Muscle layer of duodenum (tissue), 2 donors: ENCODE results near the gene ZNF182.
"Not testable (repeated sequence)": the region's sequence is repeated elsewhere in the genome, so short reads cannot be mapped to it uniquely, and the experiment has no call there.

Experiments
- H3K27ac ChIP-seq: one replicate; pipeline ENCODE4 v1.7.0; 2013; ENCODE audit warnings: mild to moderate bottlenecking, low read length
- H3K27me3 ChIP-seq: one replicate; pipeline ENCODE4 v1.7.0; 2013; ENCODE audit warnings: low read depth, mild to moderate bottlenecking, control low read depth, low read length
- H3K36me3 ChIP-seq, 2 donors: one replicate each; pipeline ENCODE4 v1.7.0; 2013; ENCODE audit warnings: low read length in 2 of 2, control low read depth in 1 of 2, mild to moderate bottlenecking in 1 of 2; ENCODE audit not compliant: insufficient read depth in 2 of 2, control insufficient read depth in 1 of 2
- H3K4me1 ChIP-seq, 2 donors: one replicate each; pipeline ENCODE4 v1.7.0; 2013; ENCODE audit warnings: low read length in 2 of 2, mild to moderate bottlenecking in 2 of 2, control low read depth in 1 of 2, moderate library complexity in 1 of 2; ENCODE audit not compliant: insufficient read depth in 2 of 2, control insufficient read depth in 1 of 2
- H3K4me3 ChIP-seq, 2 donors: one replicate each; pipeline ENCODE4 v1.7.0; 2013; ENCODE audit warnings: low read length in 2 of 2, low read depth in 1 of 2, mild to moderate bottlenecking in 1 of 2
- H3K9me3 ChIP-seq, 2 donors: one replicate each; pipeline ENCODE4 v1.7.0; 2013; ENCODE audit warnings: low read length in 2 of 2, control low read depth in 1 of 2, mild to moderate bottlenecking in 1 of 2; ENCODE audit not compliant: control insufficient read depth in 1 of 2
- donor health status: healthy.

Gene ZNF182

GRCh38 chrX:48003758-48004457 lies at the start of gene ZNF182:
Gene ZNF182 (minus strand): TSS chrX:48003989. CDS start chrX:48002609, 1,380 bp downstream.
- H3K27ac ChIP-seq = peak within 1 kb of the TSS; percentile 80
- peaks cover 0 to 5% of the 10 kb centered on the region in 2 donors for H3K4me1 ChIP-seq
- no peaks in the 10 kb centered on the region for H3K27me3 ChIP-seq
- peak within 1 kb of the TSS; percentile 71 to 83 for H3K4me3 ChIP-seq
- H3K36me3 ChIP-seq = no peaks in the 10 kb centered on the region
- no peaks in the 10 kb centered on the region for H3K9me3 ChIP-seq

DNA sequence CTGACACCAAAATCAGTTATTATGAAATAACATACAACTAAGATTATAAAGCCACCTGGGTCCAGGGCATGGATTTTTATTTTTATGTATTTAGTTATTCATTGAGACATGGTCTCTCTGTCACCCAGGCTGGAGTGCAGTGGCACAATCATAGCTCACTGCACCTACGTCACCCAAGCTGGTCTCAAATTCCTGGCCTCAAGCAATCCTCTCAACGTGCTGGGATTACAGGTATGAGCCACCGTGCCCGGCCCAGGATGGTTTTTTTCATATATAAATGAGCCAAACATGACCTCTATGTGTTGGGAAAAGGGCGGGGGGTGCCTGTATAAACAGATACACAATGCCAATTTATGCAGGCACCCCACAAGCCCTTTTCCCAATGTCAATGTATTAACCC lies 43.1 kb upstream of the ZNF182 start:
- H3K9me3 ChIP-seq = no peaks in the 10 kb centered on the region
- no peaks in the 10 kb centered on the region for H3K27me3 ChIP-seq
- H3K27ac ChIP-seq = no peak overlapping the region
- H3K4me3 ChIP-seq = no peak overlapping the region
- H3K36me3 ChIP-seq = no peaks in the 10 kb centered on the region
- H3K4me1 ChIP-seq = no peaks in the 10 kb centered on the region

DNA sequence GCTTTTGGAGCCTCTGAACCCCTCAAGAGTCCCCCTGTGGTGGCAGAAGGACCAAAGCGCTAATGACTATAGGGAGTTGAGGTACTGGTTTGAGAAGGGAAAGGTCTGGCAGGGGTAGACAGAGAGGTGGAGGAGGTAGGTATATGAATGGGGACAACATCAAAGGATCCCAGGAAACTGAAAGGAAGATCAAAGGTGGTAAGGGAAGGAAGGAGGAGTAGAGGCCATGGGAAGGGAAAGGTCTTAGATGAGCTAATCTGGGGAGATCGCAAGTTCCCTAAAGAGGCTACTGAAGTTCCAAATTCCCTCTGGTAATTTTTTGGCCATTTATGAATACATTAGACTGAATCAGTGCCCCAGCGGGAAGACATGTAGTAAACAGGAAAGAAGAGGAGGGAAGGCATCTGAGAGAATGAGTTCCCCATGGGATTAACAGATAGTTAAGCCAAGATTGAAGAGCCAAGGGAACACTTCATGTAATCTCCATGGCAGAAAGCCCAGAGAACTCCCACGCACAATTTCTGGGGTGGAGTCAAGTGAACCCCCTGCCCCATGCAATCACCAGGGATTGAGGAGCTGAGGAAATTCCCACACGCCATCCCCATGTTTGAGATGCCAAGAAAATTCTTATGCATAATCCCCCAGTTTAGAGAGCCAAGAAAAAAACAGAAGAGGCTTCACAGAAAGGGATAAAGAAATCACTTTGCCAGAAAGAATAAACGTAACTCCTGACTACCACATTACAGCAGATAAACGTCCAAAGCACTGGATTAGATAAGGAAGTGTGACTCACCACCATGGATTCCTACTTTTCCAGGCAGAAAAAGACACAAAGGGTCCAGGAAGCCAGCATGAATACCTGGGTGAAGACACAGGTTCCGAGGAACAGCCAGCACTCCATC lies 41.9 kb upstream of the ZNF182 start:
- Histone ChIP-seq H3K9me3 (no peaks in the 10 kb centered on the region), H3K4me1 (no peaks in the 10 kb centered on the region), H3K4me3 (no peak overlapping the region), H3K27me3 (no peaks in the 10 kb centered on the region), H3K36me3 (no peaks in the 10 kb centered on the region), H3K27ac (no peak overlapping the region)

- Histone ChIP-seq H3K4me3 (no peak overlapping the region), H3K36me3 (no peaks in the 10 kb centered on the region), H3K9me3 (no peaks in the 10 kb centered on the region), H3K27me3 (no peaks in the 10 kb centered on the region), H3K4me1 (no peaks in the 10 kb centered on the region), H3K27ac (no peak overlapping the region)
Observed at GRCh38 chrX:48043056-48043455, 39.3 kb upstream of the ZNF182 start.

- Histone ChIP-seq H3K9me3 (no peaks in the 10 kb centered on the region), H3K4me3 (no peak overlapping the region), H3K27me3 (no peaks in the 10 kb centered on the region), H3K36me3 (no peaks in the 10 kb centered on the region), H3K4me1 (no peaks in the 10 kb centered on the region), H3K27ac (no peak overlapping the region)
Observed at GRCh38 chrX:48035891-48036290, 32.1 kb upstream of the ZNF182 start.

GRCh38 chrX:48030641-48031173 lies 26.9 kb upstream of the ZNF182 start:
- H3K4me3 ChIP-seq, H3K27me3 ChIP-seq, H3K27ac ChIP-seq, H3K36me3 ChIP-seq, H3K9me3 ChIP-seq, H3K4me1 ChIP-seq: not testable (repeated sequence)

GRCh38 chrX:48030237-48030636 lies 26.4 kb upstream of the ZNF182 start:
- no peak overlapping the region for H3K27ac ChIP-seq

DNA sequence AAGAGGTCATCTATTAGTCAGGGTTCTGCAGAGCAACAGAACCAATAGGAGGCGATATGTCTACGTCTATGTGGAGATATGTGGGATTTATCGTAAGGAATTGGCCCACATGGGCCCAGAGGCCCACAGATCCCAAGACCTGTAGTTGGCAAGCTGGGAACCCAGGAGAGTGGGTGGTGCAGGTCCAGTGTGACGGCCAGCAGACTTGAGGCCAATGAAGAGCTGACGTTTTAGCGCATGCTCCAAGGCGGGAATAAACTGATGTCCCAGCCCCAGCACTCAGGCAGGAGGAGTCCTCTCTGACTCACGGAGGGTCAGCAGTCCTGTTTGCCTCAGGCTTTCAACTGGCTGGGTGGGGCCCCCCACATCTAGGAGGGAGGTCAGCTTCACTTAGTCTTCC lies 24.3 kb upstream of the ZNF182 start:
- no peaks in the 10 kb centered on the region for H3K9me3 ChIP-seq
- no peaks in the 10 kb centered on the region for H3K27me3 ChIP-seq
- H3K4me1 ChIP-seq = peaks cover 0 to 10% of the 10 kb centered on the region in 2 donors
- no peak overlapping the region for H3K4me3 ChIP-seq
- H3K36me3 ChIP-seq = no peaks in the 10 kb centered on the region
- H3K27ac ChIP-seq = no peak overlapping the region

More at GRCh38 chrX:48030237-48030636, 26.4 kb upstream of the ZNF182 start:
- H3K4me1 ChIP-seq = peaks cover 0 to 9% of the 10 kb centered on the region in 2 donors
- H3K9me3 ChIP-seq = no peaks in the 10 kb centered on the region
- no peaks in the 10 kb centered on the region for H3K36me3 ChIP-seq
- no peak overlapping the region for H3K4me3 ChIP-seq
- H3K27me3 ChIP-seq = no peaks in the 10 kb centered on the region

- H3K4me1 ChIP-seq = peaks cover 0 to 10% of the 10 kb centered on the region in 2 donors
- not testable (repeated sequence) for H3K9me3 ChIP-seq, H3K27ac ChIP-seq, H3K36me3 ChIP-seq, H3K27me3 ChIP-seq, H3K4me3 ChIP-seq
Observed at GRCh38 chrX:48027545-48027944, 23.8 kb upstream of the ZNF182 start.

- H3K27ac ChIP-seq = no peak overlapping the region
- H3K36me3 ChIP-seq = no peaks in the 10 kb centered on the region
- H3K4me1 ChIP-seq = peaks cover 0 to 10% of the 10 kb centered on the region in 2 donors
- no peak overlapping the region for H3K4me3 ChIP-seq
- no peaks in the 10 kb centered on the region for H3K9me3 ChIP-seq
- no peaks in the 10 kb centered on the region for H3K27me3 ChIP-seq
Observed at GRCh38 chrX:48025561-48025960, 21.8 kb upstream of the ZNF182 start.

GRCh38 chrX:48022738-48023137 lies 18.9 kb upstream of the ZNF182 start:
- Histone ChIP-seq H3K27me3 (no peaks in the 10 kb centered on the region), H3K4me1 (peaks cover 0 to 10% of the 10 kb centered on the region in 2 donors), H3K4me3 (no peak overlapping the region), H3K36me3 (no peaks in the 10 kb centered on the region), H3K9me3 (no peaks in the 10 kb centered on the region), H3K27ac (no peak overlapping the region)
